NCI-H1694 (cell line): Measurements from ENCODE around the gene OR56A4.
A peak's percentile ranks its signal among the peaks of the same experiment; 100 is the strongest.

Experiments used
- DNase-seq: peaks from one replicate; lab custom pipeline; 2025; lab: John Stamatoyannopoulos, UW

Gene OR56A4, protein sequence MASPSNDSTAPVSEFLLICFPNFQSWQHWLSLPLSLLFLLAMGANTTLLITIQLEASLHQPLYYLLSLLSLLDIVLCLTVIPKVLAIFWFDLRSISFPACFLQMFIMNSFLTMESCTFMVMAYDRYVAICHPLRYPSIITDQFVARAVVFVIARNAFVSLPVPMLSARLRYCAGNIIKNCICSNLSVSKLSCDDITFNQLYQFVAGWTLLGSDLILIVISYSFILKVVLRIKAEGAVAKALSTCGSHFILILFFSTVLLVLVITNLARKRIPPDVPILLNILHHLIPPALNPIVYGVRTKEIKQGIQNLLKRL

DNA sequence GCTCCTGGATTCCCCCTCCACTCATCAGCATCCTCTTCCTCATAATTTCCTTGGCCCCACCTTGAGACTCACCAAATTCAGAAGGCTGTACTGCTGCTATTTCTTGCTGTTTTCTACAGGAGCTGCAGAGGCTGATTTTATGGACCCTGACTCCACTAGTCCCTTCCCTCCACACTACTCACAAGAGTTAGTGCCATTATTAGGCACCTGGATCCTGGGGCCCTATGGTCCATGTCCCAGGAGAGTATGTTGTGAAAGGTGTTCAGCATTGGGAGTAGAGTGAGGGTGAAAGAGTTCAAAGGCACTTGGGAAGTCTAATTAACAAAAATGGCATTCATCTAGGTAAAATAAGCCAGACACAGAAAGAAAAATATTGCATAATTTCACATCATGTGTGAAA, at the start of gene OR56A4:
Gene OR56A4 (minus strand): TSS at position 101 of the 400 bp plus-strand sequence. CDS start 3,954 bp downstream, outside the sequence.
- no peak for DNase-seq

DNA sequence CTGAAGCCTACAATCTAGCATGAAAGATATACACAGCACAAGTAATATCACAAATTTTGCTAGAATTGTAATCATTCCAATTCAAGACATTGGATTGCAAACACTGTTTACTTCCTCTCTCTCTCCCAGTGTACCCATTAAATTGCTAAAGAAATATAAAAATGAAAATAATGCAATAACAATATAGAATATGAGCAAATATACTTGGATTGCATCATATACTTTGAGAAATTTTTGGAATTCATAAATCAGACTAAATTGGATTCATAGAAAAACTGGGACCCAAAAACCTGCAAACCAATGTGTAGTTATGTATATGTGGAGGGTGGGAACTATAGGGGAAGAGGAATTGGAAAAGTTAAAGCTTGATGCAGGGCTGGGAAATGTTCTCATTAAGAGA, 48.8 kb upstream of the OR56A4 start:
- DNase-seq, result no peak

DNA sequence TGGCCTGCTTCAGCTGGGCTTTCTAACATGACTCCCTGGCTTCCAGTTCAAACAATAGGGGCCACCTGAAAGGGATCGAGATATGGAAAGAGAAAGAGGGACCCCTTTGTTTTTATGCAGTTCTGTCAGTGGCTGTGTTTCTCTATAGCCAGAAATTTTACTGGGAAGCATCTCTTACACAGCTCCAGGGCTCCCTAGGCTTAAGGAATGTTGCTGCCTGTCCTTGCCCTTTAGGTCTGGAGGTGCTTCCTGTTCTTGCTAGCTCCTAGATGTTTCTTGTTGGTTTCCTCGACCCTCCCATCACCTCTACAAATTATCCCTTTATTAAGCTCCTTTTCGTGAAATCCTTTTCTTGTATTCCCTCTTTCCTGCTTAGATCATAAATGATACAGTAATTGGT, 45.6 kb upstream of the OR56A4 start:
- no peak for DNase-seq

DNA sequence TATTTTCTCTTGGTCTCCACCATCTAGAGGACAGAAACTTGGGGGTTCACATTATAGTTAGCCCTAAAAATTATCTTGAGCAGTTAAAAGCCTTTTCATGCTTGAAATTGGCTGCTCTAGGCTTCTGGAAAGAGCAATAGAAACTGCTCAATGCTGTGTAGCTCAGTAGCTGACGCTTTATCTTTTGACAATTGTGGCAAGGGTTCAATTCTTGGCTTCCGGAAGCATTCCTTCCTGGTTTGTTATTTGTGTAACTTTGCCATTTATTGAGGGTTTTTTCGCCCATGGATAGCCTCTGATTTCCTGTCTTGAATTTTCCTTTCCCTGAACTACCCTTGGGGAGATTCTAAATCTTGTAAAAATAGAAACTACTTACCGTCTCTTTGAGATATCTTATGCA, 34.1 kb upstream of the OR56A4 start:
- DNase-seq, result no peak

DNA sequence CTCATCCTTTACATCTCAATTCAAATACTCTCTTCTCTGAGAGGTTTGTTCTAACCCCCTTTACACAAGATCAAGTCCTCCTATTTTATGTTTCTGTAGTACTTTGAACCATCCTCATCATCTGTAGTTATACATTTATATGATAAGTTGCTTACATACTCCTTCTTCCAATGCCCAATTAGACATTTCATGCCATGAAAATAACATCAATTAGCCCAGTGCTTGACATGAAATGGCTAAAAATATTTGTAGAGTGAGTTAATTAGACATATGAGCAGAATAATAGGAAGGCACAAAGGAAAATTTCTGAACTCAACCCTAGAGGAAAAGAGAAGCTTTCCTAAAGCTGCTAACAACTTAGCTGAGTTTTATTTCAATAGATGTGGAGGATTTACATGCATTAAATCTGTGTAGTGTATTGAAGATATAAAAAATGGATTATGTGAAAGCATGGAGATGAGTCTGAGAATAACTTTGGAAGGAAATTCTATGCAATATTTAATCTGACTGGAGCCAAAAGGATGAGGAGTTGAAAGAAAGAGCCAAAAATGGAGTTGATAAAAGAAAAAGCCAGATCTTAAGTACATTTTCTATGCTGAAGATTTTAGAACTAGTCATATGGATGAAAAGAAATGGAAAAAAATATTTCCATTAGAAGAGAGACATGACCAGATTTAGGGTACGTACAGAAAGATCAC, 24.1 kb upstream of the OR56A4 start, which contains the start of gene OR56A1:
Gene OR56A1 (minus strand): TSS at position 51 of the 698 bp plus-strand sequence. CDS start 3,066 bp downstream, outside the sequence.
- no peak for DNase-seq

DNA sequence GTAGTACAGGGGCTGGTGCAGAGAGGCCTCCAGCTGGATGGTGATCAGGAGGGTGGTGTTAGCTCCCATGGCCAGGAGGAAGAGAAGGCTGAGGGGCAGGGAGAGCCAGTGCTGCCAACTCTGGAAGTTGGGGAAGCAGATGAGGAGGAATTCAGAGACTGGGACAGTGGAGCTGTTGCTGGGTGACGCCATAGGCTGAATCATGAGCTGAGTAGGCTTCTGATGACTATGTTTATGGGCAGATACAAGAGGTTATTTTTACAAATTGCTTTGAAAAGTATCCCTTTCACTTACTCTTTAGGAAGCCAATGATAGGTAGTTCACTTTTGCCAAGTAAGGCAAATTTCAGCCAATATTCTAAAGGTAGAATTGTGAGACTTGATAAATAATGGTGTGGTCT, 20.8 kb upstream of the OR56A4 start:
- DNase-seq, result no peak

DNA sequence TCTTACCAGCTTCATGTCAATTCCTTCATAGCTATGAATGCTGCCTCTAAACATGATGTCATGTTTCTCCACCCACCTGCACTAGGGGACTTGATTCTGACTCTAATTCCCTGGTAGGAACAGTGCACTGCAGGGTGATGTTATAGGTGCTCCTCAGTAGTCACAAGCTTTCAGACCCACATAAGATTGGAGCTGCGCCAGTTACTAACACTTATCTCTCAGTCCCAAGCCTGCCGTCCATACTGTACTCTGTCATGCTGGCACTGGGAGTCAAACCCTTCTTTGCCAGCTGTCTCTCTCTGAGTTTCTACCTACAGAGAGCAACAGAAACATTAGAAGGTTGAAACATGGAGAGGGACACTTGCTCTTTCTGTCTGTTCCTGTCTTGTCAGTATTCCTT, 18.3 kb upstream of the OR56A4 start:
- no peak for DNase-seq

DNA sequence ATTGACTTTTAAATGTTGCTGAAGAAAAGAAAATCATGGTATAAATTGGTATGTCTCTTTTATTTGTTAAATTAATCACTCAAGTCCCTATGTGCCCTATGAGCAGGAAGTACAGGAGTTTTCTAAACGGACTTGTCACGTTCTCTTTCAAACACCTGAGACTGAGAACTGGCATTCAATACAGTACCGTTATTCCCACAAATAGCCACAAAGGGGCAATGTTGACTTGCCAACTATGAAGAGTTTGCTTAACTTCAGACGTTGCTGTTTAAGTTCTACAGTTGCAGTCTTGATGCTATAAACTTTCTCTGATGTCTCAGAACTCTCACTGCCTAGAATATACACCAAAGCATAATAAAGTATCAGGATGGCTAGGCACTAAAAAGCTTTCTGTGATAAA, 16.2 kb upstream of the OR56A4 start:
- peak; percentile 10 for DNase-seq

DNA sequence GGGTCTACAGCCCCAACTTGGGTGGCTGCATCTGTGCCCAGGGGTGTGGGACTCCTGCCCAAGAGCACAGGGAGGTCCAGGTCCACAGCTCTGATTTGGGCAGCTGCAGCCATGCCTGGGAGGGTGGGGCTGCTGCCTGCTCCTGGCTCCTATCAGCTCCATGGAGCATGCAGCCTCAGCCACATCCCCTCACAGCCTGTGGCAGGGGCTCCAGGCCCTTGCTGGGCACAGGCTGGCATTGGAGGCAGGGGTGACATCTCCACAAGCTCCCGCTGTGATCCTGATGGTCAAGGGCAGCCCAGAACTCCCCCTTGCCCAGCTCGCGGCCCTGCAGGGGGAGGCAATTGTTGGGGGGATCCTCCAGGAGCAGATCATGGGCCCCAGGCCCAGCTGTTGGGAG, 6.3 kb upstream of the OR56A4 start:
- DNase-seq, result no peak

DNA sequence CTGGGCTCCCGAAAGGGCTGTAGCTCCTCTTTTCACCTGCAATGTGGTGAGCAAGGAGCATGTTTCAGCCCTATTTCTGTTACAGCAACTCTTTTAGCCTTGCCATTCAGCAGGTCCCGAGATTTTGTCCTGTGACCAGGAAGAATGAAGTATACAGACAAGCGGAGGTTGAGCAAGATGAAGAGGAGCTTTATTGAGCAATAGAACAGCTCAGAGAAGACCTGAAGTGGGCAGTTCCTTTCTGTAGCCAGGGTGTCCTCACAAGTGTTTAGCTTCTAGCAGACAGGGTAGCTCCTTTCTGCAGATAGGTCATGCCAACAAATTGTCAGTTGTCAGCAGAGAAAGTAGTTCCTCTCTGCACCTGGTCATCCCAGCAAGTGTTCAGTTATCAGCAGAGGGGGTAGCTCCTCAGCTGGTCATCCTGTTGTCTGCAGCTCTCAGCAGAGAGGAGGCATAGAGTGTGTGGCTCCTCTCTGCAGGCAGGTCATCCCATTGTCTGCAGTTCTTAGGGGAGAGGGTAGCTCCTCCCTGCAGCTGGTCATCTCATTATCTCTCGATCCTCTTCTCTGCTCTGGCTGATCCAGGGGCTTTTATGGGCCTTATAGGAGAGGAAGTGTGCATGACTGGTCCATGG, 5.4 kb upstream of the OR56A4 start:
- DNase-seq, result no peak

DNA sequence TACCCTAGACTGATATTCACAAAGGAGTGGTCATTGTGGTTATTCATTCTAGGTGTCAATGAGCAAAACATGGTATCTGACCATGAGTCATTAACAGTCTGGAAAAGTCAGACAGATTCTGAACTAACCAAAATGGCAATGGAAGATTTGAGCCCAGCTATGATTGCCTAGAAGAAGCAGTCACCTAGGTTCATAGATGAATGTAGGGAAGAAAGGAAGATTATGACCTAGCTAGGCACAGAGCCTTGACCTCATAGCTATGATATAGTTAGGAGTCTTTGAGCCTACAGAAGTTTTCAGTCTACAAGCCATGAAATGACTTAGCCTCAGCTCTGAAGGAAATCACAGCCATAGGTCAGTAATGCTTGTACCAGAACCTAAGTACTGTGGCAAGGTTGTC, 351 bp downstream of the OR56A4 start:
- DNase-seq, result no peak

DNA sequence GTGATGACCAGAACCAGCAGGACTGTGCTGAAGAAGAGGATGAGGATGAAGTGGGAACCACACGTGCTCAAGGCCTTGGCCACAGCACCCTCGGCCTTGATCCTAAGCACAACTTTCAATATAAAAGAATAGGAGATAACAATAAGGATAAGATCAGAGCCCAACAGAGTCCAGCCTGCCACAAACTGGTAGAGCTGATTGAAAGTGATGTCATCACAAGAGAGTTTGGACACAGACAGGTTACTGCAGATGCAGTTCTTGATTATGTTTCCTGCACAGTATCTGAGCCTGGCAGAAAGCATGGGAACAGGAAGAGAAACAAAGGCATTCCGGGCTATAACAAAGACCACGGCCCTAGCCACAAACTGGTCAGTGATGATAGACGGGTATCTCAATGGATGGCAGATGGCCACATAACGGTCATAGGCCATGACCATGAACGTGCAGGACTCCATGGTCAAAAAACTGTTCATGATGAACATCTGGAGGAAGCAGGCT, 4.5 kb downstream of the OR56A4 start:
- no peak for DNase-seq

DNA sequence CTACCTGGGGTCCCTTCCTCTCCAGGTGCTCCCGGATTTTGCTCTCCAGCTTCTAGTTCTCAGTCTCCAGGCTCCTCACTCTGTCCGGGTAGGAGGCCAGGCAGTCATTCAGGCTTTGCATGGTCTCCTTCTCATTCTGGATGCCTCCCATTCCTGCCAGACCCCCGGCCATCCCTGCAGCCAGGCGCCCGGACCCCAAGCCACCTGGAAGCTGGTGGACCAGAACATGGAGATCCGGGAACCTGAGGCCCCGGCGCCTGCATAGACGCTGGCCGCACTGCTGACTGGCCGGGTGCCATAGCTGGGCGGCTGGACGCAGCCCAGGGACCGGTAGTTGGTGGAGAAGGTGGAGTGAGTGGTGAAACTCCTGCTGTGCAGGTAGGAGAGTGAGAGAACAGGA, 12.0 kb downstream of the OR56A4 start:
- DNase-seq, result no peak

DNA sequence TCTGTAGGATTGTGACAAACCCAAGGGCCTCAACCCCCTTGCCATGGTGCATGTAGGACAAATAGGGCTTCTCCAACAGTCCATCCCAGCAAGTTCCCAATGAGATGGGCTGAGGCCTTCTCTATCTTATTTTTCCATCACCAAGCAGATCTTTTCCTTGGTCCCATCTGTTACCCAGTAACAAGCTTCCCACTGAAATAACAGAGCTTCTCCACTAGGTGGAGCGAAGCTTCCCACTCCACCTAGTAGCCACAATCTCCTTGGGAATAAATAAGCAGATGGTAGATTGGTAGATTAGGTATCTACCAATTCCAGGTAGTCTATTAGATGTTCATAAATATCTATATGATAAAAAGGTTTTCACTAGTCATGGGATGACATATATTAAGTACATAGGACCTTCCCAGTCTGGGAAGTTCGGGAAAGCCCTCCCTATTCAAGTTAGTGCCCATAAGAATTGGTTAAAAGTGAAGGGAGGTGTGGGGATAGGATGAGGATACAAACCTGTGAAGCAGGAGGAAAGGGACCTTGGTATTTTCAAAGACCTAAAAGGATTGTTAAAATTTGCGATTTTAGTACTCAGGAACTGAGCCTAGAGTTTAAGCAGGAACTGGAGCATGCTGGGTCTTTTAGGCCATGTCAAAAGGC, 14.0 kb downstream of the OR56A4 start:
- no peak for DNase-seq

DNA sequence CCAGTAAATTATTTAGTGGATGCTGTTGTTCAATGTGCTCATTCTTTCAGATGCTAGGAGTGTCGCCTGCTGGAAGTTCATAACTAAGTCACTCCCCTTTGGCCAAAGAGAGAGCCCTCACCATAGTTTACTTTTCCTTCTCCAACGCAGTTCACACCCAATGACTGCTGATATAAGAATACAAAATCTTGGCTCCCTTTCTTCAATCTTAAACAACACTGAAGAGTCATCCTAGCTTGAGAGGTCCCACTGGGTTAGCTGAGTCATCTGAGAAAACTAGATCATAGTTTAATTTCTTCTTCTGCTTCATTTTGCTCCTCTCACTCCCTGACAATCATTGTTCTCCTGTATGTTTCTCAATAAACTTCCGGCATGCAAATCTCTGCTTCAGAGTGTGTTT, 14.6 kb downstream of the OR56A4 start:
- no peak for DNase-seq

DNA sequence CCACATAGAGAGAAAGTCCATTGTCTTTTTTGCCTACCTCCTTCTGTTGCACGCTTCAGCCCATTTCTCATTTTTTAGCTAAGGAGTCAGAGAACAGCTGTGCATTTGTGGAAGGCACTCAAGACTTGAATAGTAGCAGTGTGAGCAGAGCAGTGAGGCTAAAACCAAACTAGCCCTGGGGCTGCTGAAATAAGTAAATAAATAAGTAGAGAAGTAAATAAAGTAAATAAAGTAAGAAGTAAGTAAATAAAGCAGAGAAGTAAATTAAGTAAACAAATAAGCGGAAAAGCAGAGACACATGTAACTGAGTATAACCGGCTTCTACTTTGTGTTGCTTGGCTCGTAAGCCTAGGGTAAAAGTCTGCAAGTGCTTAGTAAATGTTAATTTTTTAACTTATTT, 17.5 kb downstream of the OR56A4 start:
- DNase-seq, result no peak

DNA sequence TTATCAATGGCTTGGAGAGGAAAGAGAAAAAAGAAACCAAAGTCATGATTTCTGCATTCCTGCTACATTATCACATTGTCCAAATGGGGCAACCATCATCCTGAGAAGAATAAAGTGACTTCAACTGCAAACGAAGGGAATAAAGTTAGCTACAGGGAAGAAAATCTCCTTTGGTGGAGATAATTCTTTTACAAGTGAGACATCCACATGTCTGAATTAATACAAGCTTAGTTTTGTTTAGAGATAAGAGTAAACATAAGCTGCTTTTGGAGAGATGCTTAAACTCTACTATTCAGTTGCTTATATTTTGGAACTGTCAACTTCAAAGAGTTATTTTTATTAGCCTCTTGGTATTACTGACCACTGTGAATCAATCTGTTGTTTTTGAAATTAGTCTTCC, 19.9 kb downstream of the OR56A4 start, which contains the start of gene OR52L1:
Gene OR52L1 (minus strand): TSS at position 101 of the 400 bp plus-strand sequence. CDS start 55 bp downstream, at position 46.
- no peak for DNase-seq

DNA sequence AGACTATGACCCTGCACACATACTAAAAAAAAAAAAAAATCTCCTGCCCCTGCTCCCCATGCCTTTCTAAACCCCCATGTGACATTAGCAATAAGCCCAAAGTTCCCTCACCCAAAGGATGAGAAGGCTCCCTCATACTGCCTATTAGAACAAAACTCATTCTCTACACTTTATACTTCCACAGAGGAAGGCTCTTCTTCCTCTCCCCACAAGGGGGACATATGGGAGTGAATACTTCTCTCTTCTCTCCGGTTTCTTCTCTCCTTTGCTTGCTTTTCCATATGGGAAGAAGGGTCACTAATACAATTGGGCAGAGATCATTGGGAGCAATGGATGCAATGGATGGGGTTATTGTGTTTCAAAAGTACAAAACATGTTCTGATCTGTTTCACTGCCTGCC, 23.3 kb downstream of the OR56A4 start:
- DNase-seq, result no peak

DNA sequence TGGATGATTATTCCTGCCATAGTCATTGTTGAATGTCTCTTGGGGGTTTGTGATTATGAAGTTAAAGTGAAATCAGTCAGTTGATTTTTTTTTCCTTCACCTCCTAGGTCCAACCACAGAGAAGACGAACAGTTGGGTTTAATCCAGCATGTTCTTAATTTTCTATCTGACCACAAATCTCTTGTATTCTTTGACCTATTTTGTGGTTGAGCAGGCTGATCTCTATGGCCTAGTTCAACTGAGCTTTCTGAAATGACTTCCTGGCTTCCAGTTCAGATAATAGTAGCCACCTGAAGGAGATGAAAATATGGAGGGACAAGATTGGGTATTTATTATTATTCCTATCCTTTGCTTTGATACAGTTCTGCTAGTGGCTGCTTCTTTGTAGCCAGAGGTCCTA, 33.2 kb downstream of the OR56A4 start:
- no peak for DNase-seq

DNA sequence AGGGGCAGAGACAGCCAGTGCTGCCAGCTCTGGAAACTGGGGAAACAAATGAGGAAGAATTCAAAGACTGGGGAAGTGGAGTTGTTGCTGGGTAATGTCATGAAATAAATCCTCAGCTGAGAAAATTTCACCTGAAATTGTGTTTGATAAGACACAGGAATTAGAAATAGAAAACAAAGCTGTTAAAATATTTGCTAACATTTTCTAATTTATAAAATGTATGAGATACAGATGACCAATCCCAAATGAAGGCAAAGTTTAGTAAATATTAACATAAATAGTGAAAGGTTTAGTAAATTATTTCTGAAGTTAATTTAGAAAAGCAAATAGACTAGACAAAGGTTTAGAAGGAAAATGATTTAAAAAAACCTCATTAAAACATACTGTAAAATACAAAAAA, 38.4 kb downstream of the OR56A4 start, which contains the start of gene OR56A5:
Gene OR56A5 (minus strand): TSS at position 101 of the 400 bp plus-strand sequence. CDS start 0 bp downstream, at position 101.
- DNase-seq, result no peak

DNA sequence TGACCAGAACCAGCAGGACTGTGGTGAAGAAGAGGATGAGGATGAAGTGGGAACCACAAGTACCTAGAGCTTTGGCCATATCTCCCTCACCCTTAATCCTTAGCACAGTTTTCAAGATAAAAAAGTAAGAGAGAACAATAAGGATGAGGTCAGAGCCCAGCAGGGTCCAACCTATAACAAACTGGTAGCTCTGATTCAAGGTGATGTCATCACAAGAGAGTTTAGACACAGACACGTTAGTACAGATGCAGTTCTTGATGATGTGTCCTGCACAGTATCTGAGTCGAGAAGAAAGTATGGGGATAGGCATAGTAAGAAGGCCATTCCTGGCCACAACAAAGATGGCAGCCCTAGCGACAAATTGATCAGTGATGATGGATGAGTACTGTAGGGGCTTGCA, 39.0 kb downstream of the OR56A4 start:
- no peak for DNase-seq

DNA sequence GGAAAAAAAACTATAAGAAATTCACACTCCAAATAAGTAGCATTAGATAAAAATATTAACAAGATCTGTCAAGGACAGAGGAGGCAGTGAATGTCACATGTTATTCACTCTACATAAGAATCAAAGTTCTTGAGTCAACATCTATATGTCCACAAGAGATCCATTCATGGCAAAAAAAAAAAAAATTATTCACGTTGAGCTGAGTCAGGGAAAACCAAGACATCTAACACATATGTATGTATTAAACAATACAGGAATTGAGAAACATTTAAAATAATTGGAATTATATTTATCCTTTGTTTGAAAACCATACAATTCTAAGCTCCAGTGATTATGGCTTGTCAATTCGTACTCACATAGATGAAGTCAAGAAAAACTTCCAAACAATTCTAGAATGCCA, 39.8 kb downstream of the OR56A4 start:
- DNase-seq, result no peak
